IPS-15b (cell line): ENCODE measurements around the gene GSPT2.
"Not testable (repeated sequence)": the region's sequence is repeated elsewhere in the genome, so short reads cannot be mapped to it uniquely, and the experiment has no call there.

Experiments used
- H3K27me3 ChIP-seq: one replicate; pipeline ENCODE4 v1.6.1; 2013; ENCODE audit warnings: low read length; ENCODE audit not compliant: control insufficient read depth, insufficient read depth
- H3K36me3 ChIP-seq: one replicate; pipeline ENCODE4 v1.6.1; 2013; ENCODE audit warnings: low read length; ENCODE audit not compliant: control insufficient read depth, insufficient read depth
- H3K4me1 ChIP-seq: one replicate; pipeline ENCODE4 v1.6.1; 2013; ENCODE audit warnings: mild to moderate bottlenecking, low read length; ENCODE audit not compliant: control insufficient read depth, insufficient read depth
- H3K4me3 ChIP-seq: one replicate; pipeline ENCODE4 v1.5.1; 2013; ENCODE audit warnings: low read depth, low read length
- H3K9ac ChIP-seq: one replicate; pipeline ENCODE4 v1.6.1; 2013; ENCODE audit warnings: low read depth, mild to moderate bottlenecking, low read length
- H3K9me3 ChIP-seq: one replicate; pipeline ENCODE4 v1.6.1; 2013; ENCODE audit warnings: mild to moderate bottlenecking, low read length; ENCODE audit not compliant: control insufficient read depth, insufficient read depth

GSPT2 gene

DNA sequence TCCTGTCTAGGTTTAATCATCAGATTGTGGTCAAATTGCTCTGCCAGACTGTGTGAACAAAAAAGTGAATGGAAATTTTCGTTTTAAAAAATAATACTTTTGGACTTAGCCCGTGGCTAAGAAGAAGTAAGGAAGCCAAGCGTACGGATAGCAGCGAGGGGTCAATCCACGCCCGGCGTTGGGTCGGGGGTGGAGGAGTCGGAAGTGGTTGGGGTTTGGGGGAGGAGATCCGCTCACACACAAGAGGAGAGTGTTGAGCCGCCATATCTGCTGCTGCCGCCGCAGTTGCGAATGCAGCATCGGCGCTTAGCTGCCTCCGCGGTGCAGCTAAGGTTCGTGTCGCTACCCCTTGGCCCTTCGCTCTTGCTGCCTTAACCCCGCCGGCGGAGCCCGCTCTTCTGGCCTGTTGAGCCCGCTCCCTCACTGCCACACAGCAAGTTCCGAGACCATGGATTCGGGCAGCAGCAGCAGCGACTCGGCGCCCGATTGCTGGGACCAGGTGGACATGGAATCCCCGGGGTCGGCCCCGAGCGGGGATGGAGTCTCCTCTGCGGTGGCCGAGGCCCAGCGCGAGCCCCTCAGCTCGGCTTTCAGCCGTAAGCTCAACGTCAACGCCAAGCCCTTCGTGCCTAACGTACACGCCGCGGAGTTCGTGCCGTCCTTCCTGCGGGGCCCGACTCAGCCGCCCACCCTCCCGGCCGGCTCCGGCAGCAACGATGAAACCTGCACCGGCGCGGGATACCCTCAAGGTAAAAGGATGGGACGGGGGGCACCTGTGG is at the start of gene GSPT2:
Gene GSPT2 (plus strand): TSS at position 264 of the 779 bp plus-strand sequence. CDS start 185 bp downstream, at position 449.
- Histone ChIP-seq H3K9me3 (no peaks in the 10 kb centered on the region), H3K27me3 (no peaks in the 10 kb centered on the region), H3K36me3 (peaks cover 2% of the 10 kb centered on the region), H3K9ac (peak within 1 kb of the TSS; percentile 81), H3K4me3 (peak within 1 kb of the TSS; percentile 75), H3K4me1 (peaks cover 8% of the 10 kb centered on the region)

- Histone ChIP-seq H3K4me1 (no peaks in the 10 kb centered on the region), H3K9me3 (no peaks in the 10 kb centered on the region), H3K9ac (no peak overlapping the region), H3K27me3 (no peaks in the 10 kb centered on the region), H3K36me3 (no peaks in the 10 kb centered on the region), H3K4me3 (no peak overlapping the region)
Measured at GRCh38 chrX:51694254-51694653, 49.0 kb upstream of the GSPT2 start.

GRCh38 chrX:51697397-51697796 is 45.8 kb upstream of the GSPT2 start:
- Histone ChIP-seq H3K4me3 (no peak overlapping the region), H3K27me3 (no peaks in the 10 kb centered on the region), H3K9ac (no peak overlapping the region), H3K9me3 (no peaks in the 10 kb centered on the region), H3K36me3 (no peaks in the 10 kb centered on the region), H3K4me1 (no peaks in the 10 kb centered on the region)

DNA sequence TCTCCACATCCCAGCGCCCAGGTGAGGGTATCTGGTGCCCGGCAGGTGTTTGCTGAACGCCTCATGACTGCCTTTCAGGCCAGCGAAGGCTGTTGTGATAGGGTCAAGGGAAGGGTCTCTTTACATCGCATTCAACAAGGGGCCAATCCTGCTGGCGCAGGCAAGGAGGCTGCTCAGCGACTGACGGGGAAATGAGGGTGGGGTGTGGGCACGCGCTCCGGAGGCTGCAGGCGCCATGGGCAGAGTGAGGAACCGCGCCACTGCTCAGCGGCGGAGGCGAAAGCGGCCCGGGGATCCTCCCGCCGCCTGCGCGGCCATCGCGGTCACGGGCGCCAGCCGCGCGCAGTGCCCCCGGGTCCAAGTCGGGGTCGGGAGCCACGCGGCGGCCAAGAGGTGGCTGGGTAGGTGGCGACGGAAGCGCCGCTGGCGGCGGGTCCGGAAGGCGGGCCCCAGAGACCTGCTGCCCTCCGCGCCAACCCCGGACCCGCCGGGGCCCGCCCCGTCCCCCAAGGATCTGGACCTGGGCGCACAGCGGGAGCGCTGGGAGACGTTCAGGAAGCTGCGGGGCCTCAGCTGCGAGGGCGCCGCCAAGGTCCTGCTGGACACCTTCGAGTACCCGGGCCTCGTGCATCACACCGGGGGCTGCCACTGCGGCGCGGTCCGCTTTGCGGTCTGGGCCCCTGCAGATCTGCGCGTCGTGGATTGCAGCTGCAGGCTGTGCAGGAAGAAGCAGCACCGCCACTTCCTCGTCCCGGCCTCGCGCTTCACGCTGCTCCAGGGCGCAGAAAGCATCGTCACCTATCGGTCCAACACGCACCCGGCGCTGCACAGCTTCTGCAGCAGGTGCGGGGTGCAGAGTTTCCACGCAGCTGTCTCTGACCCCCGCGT is 32.7 kb upstream of the GSPT2 start, which contains the start of gene CENPVL1:
Gene CENPVL1 (plus strand): TSS at position 236 of the 888 bp plus-strand sequence. CDS start 0 bp downstream, at position 236.
- H3K4me3 ChIP-seq, H3K9me3 ChIP-seq, H3K9ac ChIP-seq, H3K27me3 ChIP-seq, H3K36me3 ChIP-seq, H3K4me1 ChIP-seq: not testable (repeated sequence)

GRCh38 chrX:51712943-51713647 is 30.1 kb upstream of the GSPT2 start:
- H3K4me3 ChIP-seq, H3K9ac ChIP-seq, H3K27me3 ChIP-seq, H3K4me1 ChIP-seq, H3K36me3 ChIP-seq, H3K9me3 ChIP-seq: not testable (repeated sequence)

DNA sequence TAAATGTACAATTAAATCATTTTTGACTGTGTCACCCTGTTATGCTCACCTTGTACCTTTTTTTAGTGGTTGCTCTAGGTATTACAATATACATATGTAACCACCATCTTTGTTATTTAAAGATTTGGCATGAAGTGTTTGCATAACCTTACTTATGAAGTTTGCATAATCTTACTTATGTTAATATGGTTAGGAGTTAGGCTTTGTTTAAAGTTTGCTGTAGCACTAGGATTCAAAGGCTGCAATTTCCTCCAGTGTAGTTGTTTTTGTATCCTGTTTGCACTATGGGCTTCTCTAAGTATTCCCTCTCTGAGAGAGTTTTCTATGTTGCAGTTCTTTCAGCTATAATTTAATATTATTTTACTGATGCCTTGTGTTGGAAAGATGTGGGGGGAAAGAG is 15.0 kb upstream of the GSPT2 start:
- Histone ChIP-seq H3K4me3 (no peak overlapping the region), H3K9ac (no peak overlapping the region), H3K4me1 (peaks cover 11% of the 10 kb centered on the region), H3K36me3 (no peaks in the 10 kb centered on the region), H3K27me3 (no peaks in the 10 kb centered on the region), H3K9me3 (no peaks in the 10 kb centered on the region)

DNA sequence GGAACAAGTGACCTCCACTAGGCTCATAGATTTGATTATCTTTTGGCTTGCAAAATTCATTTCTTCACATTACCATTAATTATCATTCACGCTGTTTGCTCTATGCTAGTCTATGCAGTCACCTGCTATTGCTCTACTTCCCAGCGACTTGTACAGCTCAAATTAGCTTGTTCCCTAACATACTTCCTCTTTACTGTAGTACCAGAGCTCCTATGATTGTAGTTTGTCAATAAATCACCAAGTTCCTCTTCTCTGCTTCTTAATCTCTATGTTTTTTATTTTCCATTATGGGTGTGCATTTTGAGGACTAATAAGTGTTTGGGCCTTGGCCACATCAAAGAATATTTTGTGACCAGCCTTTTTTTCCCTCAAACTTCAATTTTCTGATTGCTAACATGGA is 6.2 kb upstream of the GSPT2 start:
- H3K9me3 ChIP-seq = no peaks in the 10 kb centered on the region
- no peak overlapping the region for H3K9ac ChIP-seq
- no peak overlapping the region for H3K4me3 ChIP-seq
- no peaks in the 10 kb centered on the region for H3K36me3 ChIP-seq
- H3K27me3 ChIP-seq = no peaks in the 10 kb centered on the region
- peaks cover 3% of the 10 kb centered on the region for H3K4me1 ChIP-seq

- H3K4me1 ChIP-seq = peaks cover 8% of the 10 kb centered on the region
- H3K4me3 ChIP-seq = peak overlapping the region; percentile 75
- no peaks in the 10 kb centered on the region for H3K9me3 ChIP-seq
- no peaks in the 10 kb centered on the region for H3K27me3 ChIP-seq
- peak overlapping the region; percentile 81 for H3K9ac ChIP-seq
- H3K36me3 ChIP-seq = peaks cover 2% of the 10 kb centered on the region
Measured at GRCh38 chrX:51742586-51742985, 656 bp upstream of the GSPT2 start.

DNA sequence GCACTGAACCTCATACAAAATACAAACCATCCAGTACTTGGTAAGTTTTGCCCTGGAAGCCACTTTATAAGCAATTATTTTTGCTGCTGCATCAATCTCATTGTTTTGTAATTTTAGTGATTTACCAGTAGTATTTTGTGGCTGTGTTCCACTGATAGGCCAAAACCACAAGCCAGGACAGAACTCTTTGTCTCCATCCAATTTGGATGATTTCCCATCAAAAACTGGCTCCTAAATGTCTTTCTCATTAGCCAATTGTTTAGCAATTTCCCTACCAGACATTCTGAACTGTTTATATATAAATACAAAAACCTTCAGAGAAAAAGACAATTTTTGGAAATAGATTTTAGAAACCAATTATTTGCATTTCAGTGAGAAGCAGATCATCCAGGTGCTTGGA is 4.4 kb downstream of the GSPT2 start:
- peaks cover 7% of the 10 kb centered on the region for H3K4me1 ChIP-seq
- no peak overlapping the region for H3K9ac ChIP-seq
- no peak overlapping the region for H3K4me3 ChIP-seq
- peaks cover 2% of the 10 kb centered on the region for H3K36me3 ChIP-seq
- H3K9me3 ChIP-seq = no peaks in the 10 kb centered on the region
- H3K27me3 ChIP-seq = no peaks in the 10 kb centered on the region

GRCh38 chrX:51759055-51759839 is 16.0 kb downstream of the GSPT2 start:
- no peaks in the 10 kb centered on the region for H3K9me3 ChIP-seq
- no peaks in the 10 kb centered on the region for H3K4me1 ChIP-seq
- H3K27me3 ChIP-seq = no peaks in the 10 kb centered on the region
- no peaks in the 10 kb centered on the region for H3K36me3 ChIP-seq
- no peak overlapping the region for H3K4me3 ChIP-seq
- no peak overlapping the region for H3K9ac ChIP-seq

DNA sequence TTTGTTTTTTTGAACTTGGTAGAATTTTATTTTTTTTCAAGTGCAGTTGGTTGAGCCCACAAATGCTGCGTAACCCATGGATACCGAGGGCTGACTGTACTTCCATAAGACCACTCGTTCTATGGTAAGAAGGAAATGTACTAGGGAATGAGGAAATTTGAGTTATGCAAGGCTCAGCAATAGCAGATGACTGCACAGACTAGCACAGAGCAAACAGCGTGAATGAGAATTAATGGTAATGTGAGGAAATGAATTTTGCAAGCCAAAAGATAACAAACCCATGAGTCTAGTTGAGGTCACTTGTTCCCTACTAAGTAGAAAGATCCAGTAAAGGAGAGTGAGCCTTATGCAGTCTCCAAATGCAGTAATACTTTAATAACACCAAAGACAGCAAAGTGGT is 17.4 kb downstream of the GSPT2 start:
- H3K27me3 ChIP-seq = no peaks in the 10 kb centered on the region
- no peaks in the 10 kb centered on the region for H3K36me3 ChIP-seq
- H3K4me1 ChIP-seq = no peaks in the 10 kb centered on the region
- no peaks in the 10 kb centered on the region for H3K9me3 ChIP-seq
- no peak overlapping the region for H3K9ac ChIP-seq
- H3K4me3 ChIP-seq = no peak overlapping the region
